GM12873 (cell line): ENCODE data around the gene CDIPT.

Experiments
- TF ChIP-seq, protein P1 (sequence below): IDR thresholded peaks from 2 replicates; pipeline ENCODE4 v1.5.1; 2012; ENCODE audit warnings: low read depth, mild to moderate bottlenecking, moderate library complexity, low read length, control low read depth; ENCODE audit not compliant: insufficient read depth; ENCODE audit errors: missing control alignments

CDIPT gene

DNA sequence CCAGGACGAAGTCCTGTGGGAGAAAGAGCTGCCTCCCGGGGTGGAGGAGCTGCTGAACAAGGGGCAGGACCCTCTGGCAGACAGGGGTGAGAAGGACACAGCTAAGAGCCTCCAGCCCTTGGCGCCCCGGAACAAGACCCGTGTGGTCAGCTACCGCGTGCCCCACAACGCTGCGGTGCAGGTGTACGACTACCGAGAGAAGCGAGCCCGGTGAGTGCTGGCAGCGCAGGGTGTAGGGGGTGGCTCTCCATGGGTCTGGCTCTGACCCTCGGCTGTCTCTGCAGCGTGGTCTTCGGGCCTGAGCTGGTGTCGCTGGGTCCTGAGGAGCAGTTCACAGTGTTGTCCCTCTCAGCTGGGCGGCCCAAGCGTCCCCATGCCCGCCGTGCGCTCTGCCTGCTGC, 21.4 kb downstream of the CDIPT start:
- TF ChIP-seq, protein P1, sequence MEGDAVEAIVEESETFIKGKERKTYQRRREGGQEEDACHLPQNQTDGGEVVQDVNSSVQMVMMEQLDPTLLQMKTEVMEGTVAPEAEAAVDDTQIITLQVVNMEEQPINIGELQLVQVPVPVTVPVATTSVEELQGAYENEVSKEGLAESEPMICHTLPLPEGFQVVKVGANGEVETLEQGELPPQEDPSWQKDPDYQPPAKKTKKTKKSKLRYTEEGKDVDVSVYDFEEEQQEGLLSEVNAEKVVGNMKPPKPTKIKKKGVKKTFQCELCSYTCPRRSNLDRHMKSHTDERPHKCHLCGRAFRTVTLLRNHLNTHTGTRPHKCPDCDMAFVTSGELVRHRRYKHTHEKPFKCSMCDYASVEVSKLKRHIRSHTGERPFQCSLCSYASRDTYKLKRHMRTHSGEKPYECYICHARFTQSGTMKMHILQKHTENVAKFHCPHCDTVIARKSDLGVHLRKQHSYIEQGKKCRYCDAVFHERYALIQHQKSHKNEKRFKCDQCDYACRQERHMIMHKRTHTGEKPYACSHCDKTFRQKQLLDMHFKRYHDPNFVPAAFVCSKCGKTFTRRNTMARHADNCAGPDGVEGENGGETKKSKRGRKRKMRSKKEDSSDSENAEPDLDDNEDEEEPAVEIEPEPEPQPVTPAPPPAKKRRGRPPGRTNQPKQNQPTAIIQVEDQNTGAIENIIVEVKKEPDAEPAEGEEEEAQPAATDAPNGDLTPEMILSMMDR, result no peak

DNA sequence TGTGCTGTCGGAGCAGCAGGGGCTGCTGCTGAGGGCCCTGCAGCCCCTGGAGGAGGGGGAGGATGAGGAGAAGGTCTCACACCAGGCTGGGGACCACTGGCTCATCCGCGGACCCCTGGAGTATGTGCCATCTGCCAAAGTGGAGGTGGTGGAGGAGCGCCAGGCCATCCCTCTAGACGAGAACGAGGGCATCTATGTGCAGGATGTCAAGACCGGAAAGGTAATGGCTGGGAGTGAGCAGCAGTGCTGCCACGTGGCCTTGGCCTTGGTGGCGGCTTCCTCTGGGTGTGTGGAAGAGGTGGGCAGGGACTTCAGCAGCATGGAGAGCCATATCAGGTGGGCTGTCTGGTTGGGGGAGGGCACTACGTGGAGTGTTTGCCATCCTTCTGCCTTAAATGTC, 22.8 kb downstream of the CDIPT start:
- TF ChIP-seq, protein P1, result no peak

DNA sequence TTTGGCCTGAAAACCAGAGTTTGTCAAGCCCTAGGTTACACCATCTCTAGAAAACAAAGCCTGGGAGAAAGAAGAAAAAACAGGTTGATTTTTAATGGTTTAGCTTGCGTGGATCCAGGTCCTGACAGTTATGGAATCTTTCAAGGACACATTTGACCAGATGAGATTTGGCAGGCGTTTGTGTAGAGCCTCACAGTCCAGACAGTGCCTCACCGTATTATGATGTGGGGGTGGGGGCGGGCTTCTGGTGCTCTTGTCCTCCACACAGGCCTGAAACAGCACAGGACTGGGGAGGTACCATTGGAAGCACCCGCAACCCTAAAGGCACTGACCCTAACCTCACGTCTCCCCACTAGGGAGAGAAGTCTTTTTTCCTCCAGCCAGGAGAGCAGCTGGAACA, 23.2 kb downstream of the CDIPT start:
- TF ChIP-seq, protein P1, result no peak

DNA sequence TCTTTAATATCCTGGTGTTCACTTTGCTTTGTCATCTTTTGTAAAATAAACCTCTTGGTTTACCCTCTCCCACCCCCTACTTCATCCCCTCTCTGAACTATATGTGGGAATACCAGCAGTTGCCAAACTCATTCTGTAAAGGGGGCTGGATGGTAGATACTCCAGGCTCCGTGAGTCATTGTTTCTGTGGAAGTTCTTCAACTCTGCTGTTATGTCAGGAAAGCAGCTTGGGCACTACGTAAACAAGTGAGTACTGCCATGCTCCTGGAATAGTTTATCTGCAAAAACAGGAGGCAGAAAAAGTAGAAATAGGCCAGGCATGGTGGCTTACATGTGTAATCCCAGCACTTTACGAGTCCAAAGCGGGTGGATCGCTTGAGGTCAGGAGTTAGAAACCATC, 25.2 kb downstream of the CDIPT start:
- TF ChIP-seq, protein P1, result no peak

DNA sequence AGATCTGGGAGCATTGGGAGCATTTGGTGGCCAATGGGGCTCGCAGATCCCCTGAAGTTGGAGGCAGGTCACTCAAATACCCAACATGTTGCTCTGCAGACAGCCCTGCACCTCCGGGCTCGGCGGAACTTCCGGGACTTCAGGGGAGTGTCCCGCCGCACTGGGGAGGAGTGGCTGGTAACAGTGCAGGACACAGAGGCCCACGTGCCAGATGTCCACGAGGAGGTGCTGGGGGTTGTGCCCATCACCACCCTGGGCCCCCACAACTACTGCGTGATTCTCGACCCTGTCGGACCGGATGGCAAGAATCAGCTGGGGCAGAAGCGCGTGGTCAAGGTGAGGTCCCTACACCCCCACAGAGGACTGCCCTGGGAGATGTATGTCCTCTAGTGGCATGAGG, 26.4 kb downstream of the CDIPT start:
- TF ChIP-seq, protein P1, result no peak

DNA sequence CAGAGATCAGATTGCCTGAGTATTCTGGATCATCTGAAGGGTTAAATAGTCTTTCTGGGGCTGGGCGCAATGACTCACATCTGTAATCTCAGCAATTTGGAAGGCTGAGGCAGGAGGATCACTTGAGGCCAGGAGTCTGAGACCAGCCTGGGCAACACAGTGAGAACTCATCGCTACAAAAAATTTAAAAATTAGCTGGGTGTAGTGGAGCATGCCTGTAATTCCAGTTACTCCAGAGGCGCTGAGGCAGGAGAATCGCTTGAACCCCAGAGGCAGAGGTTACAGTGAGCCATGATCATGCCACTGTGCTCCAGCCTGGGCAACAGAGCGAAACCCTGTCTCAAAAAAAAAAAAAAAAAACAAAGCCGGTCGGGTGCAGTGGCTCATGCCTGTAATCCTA, 27.1 kb downstream of the CDIPT start:
- TF ChIP-seq, protein P1, result no peak

DNA sequence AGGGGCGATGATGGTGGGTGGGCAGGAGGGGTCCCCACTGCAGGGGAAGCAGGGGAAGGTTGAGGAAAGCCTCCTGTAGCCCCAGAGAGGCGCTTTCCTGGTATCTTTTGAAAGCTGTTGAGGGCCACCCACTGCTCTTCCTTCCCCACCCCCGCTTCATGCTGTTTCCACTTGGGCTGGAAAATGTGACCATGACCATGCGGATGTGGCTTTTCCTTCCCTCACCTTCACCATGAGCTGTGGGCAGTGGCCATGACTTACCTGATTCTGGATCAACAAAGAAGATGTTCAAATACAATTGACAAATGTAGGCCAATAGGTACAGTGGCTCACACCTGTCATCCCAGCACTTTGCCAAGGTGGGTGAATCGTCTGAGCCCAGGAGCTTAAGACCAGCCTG, 28.9 kb downstream of the CDIPT start:
- TF ChIP-seq, protein P1, result no peak
